ENCODE results near the gene WDR17.

Gene WDR17

GRCh38 chr4:176090115-176090514 is 24.5 kb downstream of the WDR17 start:
- in situ Hi-C loops (cut with MboI; ENCODE audit: low sequenced_read_pairs): no loop called here

- in situ Hi-C loops (cut with MboI; ENCODE audit: low sequenced_read_pairs): no loop called here
These were observed 33.7 kb downstream of the WDR17 start for GRCh38 chr4:176099314-176099713.

GRCh38 chr4:176102414-176103063 is 36.9 kb downstream of the WDR17 start:
- in situ Hi-C loops (cut with MboI; ENCODE audit: low sequenced_read_pairs): no loop called here

- in situ Hi-C loops (cut with MboI; ENCODE audit: low sequenced_read_pairs): no loop called here
These were observed 42.1 kb downstream of the WDR17 start for GRCh38 chr4:176107695-176108094.

- in situ Hi-C loops (cut with MboI; ENCODE audit: low sequenced_read_pairs): no loop called here
These were observed 58.2 kb downstream of the WDR17 start for GRCh38 chr4:176123710-176124407.

- in situ Hi-C loops (cut with MboI; ENCODE audit: low sequenced_read_pairs): no loop called here
These were observed 59.4 kb downstream of the WDR17 start for GRCh38 chr4:176125063-176125462.

- in situ Hi-C loops (cut with MboI; ENCODE audit: low sequenced_read_pairs): no loop called here
These were observed 69.0 kb downstream of the WDR17 start for GRCh38 chr4:176134670-176135069.

- in situ Hi-C loops (cut with MboI; ENCODE audit: low sequenced_read_pairs): no loop called here
These were observed 72.0 kb downstream of the WDR17 start for GRCh38 chr4:176137631-176138030.

GRCh38 chr4:176139518-176139917 is 73.9 kb downstream of the WDR17 start:
- in situ Hi-C loops (cut with MboI; ENCODE audit: low sequenced_read_pairs): no loop called here

- in situ Hi-C loops (cut with MboI; ENCODE audit: low sequenced_read_pairs): no loop called here
These were observed 76.6 kb downstream of the WDR17 start for GRCh38 chr4:176142253-176142652.

GRCh38 chr4:176149680-176150355 is 84.2 kb downstream of the WDR17 start:
- in situ Hi-C loops (cut with MboI; ENCODE audit: low sequenced_read_pairs): no loop called here

- in situ Hi-C loops (cut with MboI; ENCODE audit: low sequenced_read_pairs): no loop called here
These were observed 84.7 kb downstream of the WDR17 start for GRCh38 chr4:176150356-176150682.

GRCh38 chr4:176150704-176151103 is 85.1 kb downstream of the WDR17 start:
- in situ Hi-C loops (cut with MboI; ENCODE audit: low sequenced_read_pairs): no loop called here

- in situ Hi-C loops (cut with MboI; ENCODE audit: low sequenced_read_pairs): no loop called here
These were observed 87.5 kb downstream of the WDR17 start for GRCh38 chr4:176153124-176153523.

- in situ Hi-C loops (cut with MboI; ENCODE audit: low sequenced_read_pairs): no loop called here
These were observed 91.0 kb downstream of the WDR17 start for GRCh38 chr4:176156656-176157055.

GRCh38 chr4:176163041-176163440 is 97.4 kb downstream of the WDR17 start:
- in situ Hi-C loops (cut with MboI; ENCODE audit: low sequenced_read_pairs): no loop called here

- in situ Hi-C loops (cut with MboI; ENCODE audit: low sequenced_read_pairs): no loop called here
These were observed 119.4 kb downstream of the WDR17 start for GRCh38 chr4:176185051-176185450.

GRCh38 chr4:176186067-176186466 is 120.4 kb downstream of the WDR17 start:
- in situ Hi-C loops (cut with MboI; ENCODE audit: low sequenced_read_pairs): no loop called here

GRCh38 chr4:176186671-176187395 is 121.2 kb downstream of the WDR17 start:
- in situ Hi-C loops (cut with MboI; ENCODE audit: low sequenced_read_pairs): no loop called here

GRCh38 chr4:176187624-176188023 is 122.0 kb downstream of the WDR17 start:
- in situ Hi-C loops (cut with MboI; ENCODE audit: low sequenced_read_pairs): no loop called here

GRCh38 chr4:176188654-176189053 is 123.0 kb downstream of the WDR17 start:
- in situ Hi-C loops (cut with MboI; ENCODE audit: low sequenced_read_pairs): no loop called here
